UCSD-AML1 (cell line): ENCODE measurements around the gene TCOF1.

Experiments
- DNase-seq: peaks from one replicate; lab custom pipeline; 2025; ENCODE audit not compliant: unreplicated experiment; lab: John Stamatoyannopoulos, UW

TCOF1 gene, protein sequence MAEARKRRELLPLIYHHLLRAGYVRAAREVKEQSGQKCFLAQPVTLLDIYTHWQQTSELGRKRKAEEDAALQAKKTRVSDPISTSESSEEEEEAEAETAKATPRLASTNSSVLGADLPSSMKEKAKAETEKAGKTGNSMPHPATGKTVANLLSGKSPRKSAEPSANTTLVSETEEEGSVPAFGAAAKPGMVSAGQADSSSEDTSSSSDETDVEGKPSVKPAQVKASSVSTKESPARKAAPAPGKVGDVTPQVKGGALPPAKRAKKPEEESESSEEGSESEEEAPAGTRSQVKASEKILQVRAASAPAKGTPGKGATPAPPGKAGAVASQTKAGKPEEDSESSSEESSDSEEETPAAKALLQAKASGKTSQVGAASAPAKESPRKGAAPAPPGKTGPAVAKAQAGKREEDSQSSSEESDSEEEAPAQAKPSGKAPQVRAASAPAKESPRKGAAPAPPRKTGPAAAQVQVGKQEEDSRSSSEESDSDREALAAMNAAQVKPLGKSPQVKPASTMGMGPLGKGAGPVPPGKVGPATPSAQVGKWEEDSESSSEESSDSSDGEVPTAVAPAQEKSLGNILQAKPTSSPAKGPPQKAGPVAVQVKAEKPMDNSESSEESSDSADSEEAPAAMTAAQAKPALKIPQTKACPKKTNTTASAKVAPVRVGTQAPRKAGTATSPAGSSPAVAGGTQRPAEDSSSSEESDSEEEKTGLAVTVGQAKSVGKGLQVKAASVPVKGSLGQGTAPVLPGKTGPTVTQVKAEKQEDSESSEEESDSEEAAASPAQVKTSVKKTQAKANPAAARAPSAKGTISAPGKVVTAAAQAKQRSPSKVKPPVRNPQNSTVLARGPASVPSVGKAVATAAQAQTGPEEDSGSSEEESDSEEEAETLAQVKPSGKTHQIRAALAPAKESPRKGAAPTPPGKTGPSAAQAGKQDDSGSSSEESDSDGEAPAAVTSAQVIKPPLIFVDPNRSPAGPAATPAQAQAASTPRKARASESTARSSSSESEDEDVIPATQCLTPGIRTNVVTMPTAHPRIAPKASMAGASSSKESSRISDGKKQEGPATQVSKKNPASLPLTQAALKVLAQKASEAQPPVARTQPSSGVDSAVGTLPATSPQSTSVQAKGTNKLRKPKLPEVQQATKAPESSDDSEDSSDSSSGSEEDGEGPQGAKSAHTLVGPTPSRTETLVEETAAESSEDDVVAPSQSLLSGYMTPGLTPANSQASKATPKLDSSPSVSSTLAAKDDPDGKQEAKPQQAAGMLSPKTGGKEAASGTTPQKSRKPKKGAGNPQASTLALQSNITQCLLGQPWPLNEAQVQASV (N-terminal part only)

GRCh38 chr5:150357326-150358260 is at the start of gene TCOF1:
TSS of gene TCOF1 (plus strand) at chr5:150357697. CDS start at chr5:150357747, 50 bp downstream.
- DNase-seq = peak; percentile 98

GRCh38 chr5:150309101-150309885 is 48.2 kb upstream of the TCOF1 start:
- DNase-seq = no peak

DNA sequence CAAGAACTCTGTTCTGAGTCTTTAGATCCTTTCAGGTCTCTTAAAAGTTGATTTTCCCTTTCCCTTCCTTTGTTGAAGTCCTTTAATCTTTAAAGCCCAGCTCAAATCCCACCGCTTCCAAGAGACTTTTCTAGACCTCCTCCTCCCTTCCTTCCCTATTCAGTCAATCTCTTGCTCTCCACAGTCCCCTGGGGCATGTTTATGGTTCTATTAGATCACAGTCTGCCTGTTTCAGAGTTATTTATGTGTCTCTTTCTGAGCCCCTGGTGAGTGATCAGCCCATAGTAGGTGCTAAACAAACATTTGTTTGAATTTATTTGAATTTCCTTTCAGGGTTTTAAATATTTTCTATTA is 47.6 kb upstream of the TCOF1 start:
- no peak for DNase-seq

GRCh38 chr5:150310246-150310645 is 47.3 kb upstream of the TCOF1 start:
- DNase-seq = no peak

GRCh38 chr5:150311015-150311692 is 46.3 kb upstream of the TCOF1 start:
- no peak for DNase-seq

GRCh38 chr5:150312518-150312917 is 45.0 kb upstream of the TCOF1 start:
- DNase-seq = no peak

DNA sequence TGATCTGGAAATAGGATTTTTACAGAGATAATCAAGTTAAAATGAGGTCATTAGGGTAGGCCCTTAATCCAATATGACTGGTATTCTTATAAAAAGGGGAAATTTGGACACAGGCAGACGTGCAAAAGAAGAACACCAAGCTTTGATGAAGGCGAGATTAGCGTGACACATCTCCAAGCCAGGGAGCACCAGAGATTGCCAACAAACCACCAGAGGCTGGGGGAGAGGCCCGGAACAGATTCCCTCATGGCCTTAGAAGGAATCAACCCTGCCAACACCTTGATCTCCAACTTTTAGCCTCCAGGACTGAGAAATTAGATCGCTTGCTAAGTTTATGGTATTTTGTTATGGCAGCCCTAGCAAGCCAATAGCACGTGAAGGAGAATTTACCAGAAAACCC is 44.0 kb upstream of the TCOF1 start:
- DNase-seq = no peak

DNA sequence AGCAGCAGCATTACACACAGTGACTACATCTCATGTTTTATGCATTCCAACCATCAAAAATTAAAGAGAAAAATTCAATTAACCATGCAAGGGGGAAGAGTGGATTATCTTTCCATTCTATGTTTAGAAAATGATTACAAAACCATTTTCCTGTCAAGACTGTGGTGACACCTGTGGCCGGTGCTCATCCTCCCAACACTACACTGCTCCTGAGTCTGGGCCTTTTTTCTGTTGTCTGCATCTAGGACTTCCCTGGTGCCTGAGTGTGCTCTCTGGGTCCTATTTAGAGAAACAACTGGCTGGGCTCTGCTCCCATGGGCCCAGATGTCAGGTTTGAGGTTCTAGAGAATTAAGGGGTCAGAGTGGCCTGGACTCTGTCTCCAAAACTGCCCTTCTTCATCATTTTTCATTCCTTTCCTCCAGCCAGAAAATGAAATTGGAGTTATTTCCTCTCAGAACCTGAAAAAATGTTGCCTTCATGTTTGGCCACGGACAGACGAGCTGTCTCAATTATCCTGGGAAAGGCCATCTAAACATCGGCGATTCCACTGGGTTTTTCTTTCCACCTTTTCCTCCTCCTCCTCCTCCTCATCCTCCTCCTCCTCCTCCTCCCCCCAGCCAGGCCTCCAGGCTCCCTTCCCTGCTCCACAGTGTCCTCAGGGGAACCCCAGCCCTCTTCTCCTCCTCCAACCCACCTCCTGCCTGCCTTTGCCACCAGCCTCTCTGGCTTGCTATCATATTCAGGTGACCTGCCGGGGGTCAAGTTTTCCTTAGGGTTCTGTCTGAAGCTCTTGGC is 43.4 kb upstream of the TCOF1 start:
- no peak for DNase-seq

DNA sequence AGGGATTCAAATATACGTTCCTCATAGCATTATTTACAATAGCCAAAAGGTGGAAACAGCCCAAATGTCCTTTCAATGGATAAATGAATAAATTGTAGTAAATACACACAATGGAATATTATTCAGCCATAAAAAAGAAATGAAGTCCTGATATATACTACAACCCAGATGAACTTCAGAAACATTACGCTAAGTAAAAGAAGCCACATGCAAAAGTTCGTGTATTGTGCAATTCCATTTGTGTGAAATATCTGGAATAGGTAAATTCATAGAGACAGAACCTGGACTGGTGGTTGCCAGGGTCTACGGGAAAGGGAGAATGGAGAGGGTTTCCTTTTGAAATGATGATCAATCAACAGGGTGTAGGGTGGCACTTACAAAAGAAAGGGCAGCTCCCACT is 42.3 kb upstream of the TCOF1 start:
- no peak for DNase-seq

- DNase-seq = no peak
Observed at GRCh38 chr5:150316320-150316719, 41.2 kb upstream of the TCOF1 start.

- no peak for DNase-seq
Observed at GRCh38 chr5:150317048-150318003, 40.2 kb upstream of the TCOF1 start.

DNA sequence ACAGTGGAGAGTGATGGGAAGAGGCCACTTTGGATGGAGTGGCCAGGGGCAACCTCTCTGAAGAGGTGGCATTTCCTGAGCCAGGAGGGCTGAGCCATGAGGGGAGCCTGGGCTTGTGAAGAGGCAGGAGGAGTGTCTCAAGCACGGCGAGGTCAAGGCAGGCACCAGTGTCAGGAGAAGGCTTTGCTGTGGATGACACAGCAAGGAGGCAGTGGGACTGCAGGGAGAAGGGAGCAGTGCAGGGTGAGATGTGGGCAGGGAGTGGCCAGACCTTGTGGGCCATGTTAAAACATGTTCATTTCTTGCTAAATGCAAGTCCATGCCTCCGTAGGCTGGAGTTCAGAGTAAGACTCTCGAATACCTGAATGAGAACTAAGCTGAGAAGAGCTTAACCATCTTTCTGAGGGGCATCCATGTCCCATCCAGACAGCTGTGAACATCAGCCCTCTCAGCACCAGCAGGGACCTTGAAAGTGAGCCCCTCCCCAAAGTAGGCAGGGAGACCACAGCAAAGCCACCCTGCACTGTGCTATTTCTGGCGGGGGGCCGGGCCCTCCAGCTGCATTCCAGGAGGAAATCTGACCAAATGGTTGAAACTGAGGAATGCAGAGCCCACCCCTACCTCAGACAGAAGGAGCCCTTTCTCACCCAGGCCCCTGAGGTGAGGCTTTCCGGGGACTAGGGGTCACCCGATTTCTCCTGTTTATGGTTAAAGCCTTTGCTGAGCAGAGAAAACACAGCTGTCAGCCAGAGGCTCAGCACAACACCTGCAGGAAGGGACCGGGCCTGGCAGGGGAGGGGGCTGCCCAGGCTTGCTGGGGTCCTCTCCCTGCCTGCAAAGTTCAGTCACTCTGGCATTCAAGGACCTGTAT is 38.6 kb upstream of the TCOF1 start:
- no peak for DNase-seq

GRCh38 chr5:150319484-150319790 is 38.1 kb upstream of the TCOF1 start:
- no peak for DNase-seq

- no peak for DNase-seq
Observed at GRCh38 chr5:150320044-150320613, 37.4 kb upstream of the TCOF1 start.

GRCh38 chr5:150321211-150321610 is 36.3 kb upstream of the TCOF1 start:
- no peak for DNase-seq

- no peak for DNase-seq
Observed at GRCh38 chr5:150321784-150322183, 35.7 kb upstream of the TCOF1 start.
